Occipital lobe (tissue), 2 donors: ENCODE measurements around the gene GRB7. TPM values are rescaled to one million over a fixed set of nuclear protein-coding genes. Genes with fewer than 3 reads are reported as not detected.
"Not testable (repeated sequence)": the region's sequence is repeated elsewhere in the genome, so short reads cannot be mapped to it uniquely, and the experiment has no call there.

Experiments used
- DNase-seq: peaks from one replicate; lab custom pipeline; 2025; lab: John Stamatoyannopoulos, UW
- total RNA-seq: library from RNA; depleted of rRNA; stranded (reverse); fragments of >200 nt; gene quantifications from one replicate; pipeline ENCODE4 v1.2.3, GENCODE V29; 2014

Gene GRB7
- total RNA-seq, 1 donor from 2014 or later: not detected

- DNase-seq: no peak
These were observed 5.2 kb upstream of the GRB7 start for GRCh38 chr17:39732586-39732985.

DNA sequence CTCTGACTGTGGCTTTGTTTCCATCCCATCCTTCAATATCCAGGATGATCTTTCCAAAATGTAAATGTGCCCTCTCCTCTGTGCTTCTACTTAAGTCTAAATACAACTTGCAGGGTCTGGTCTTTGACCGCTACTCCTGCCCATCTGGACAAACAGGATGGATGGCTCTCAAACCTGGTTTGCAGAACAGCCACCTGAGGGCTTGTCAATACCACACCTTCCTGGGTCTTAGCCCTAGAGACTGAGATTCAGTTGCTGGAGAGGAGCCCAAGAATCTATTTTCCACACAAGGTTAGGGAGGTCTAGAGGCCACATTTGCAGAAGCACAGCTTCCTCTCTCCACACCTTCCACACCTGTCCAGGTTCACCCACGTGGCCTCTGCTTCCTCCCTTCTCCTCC is 1.9 kb upstream of the GRB7 start:
- no peak for DNase-seq

DNA sequence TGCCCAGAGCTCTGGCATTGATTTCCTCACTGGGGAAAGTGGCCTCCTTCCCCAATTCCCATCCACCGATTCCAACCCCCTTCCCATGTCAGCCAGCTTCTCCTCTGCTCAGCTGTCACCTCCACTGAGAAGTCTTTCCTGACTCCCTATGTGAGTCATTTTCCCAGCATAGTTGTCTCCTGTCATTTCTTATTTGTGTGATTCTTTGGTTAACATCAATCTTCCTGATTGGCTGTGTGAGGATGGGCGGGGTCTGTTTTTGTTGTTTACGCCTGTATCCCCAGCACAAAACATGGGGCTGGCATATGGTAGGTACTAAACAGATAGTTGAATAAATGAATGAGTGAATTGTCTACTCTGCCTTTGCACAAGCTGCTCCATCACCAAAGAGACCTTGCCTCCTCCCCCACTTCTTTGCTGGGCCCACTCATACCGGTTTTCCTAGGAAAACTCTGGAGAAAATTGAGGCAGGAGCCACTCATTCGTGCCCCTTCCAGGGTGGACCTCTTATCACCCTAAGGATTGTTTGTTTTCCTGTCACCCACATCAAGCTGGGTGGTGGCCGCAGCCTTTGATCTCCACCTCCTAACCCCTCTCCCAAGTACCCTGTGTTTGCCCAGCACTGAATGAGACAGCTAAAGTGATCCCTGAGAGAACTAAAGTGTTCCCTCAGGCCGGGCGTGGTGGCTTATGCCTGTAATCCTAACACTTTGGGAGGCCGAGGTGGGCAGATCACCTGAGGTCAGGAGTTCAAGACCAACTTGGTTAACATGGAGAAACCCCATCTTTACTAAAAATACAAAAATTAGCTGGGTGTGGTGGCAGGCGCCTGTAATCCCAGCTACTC is 1.2 kb upstream of the GRB7 start:
- DNase-seq: no peak

- DNase-seq: no peak
These were observed 455 bp upstream of the GRB7 start for GRCh38 chr17:39737206-39737759.

GRCh38 chr17:39738568-39738901 is 797 bp downstream of the GRB7 start:
- DNase-seq: no peak

DNA sequence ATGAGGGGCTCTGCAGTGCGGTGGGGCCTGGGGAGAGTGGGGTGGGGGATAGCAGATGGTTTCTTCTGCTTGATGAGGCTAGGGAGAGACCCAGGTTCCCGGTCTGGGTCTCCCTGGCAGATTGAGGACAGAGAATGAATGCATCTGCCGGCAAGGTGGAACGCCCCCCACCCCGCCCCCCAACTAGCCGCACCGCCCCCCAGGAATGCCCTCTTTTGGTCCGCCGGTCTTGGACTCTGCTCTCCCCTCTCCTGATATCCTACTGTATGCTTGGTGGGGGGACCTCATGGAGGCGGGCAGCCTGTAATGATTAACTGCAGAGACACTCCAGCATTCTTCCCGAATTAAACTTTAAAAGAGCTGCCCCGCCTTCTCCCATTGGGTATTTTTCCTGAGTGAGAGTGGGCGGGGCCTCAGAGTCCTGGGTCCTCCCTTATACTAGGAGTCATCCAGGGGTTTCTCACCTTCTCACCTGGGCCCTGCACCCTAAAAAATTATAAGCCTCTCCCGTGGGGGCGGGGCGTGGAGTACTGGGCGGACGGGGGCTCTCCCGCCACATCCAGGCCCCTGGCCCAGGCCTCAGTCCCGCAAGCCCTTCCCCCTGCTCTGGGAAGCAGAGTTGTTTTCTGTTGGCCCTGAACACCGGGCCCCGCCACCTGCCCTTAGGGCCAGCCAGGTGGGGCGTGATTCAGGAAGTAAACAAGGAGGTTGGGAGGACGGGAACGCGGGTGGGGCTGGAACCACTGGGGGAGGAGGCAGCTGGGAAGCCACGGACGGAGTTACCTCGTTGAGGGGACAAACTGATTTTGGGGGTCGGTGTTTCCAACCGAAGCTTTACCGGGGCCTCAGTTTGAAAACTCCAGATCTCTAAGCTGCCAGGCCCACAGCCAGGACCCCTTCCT is 1.5 kb downstream of the GRB7 start:
- DNase-seq: no peak

GRCh38 chr17:39739885-39740356 is 2.2 kb downstream of the GRB7 start:
- DNase-seq: no peak

GRCh38 chr17:39740357-39741111 is 2.8 kb downstream of the GRB7 start:
- DNase-seq: no peak

DNA sequence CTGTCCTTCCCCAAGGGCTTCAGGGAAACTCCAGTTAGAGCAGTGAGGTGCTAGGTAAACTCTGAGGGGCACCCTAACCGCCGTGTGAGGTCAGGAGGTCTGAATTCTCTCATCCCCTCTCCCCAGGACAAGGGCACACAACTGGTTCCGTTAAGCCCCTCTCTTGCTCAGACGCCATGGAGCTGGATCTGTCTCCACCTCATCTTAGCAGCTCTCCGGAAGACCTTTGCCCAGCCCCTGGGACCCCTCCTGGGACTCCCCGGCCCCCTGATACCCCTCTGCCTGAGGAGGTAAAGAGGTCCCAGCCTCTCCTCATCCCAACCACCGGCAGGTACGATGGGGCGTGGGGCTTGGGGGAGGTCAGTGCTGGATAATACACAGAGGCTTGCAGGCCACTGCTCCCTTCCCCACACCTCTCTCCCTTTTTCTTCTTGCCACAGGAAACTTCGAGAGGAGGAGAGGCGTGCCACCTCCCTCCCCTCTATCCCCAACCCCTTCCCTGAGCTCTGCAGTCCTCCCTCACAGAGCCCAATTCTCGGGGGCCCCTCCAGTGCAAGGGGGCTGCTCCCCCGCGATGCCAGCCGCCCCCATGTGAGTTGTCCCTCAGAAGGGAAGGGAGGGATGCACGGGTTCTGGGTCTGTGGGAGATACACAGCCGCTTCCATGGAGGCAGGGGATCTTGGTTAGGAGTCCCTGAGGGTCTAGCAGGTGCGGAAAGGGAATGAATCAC is 4.6 kb downstream of the GRB7 start:
- DNase-seq: no peak

GRCh38 chr17:39742856-39743436 is 5.2 kb downstream of the GRB7 start:
- DNase-seq: no peak

DNA sequence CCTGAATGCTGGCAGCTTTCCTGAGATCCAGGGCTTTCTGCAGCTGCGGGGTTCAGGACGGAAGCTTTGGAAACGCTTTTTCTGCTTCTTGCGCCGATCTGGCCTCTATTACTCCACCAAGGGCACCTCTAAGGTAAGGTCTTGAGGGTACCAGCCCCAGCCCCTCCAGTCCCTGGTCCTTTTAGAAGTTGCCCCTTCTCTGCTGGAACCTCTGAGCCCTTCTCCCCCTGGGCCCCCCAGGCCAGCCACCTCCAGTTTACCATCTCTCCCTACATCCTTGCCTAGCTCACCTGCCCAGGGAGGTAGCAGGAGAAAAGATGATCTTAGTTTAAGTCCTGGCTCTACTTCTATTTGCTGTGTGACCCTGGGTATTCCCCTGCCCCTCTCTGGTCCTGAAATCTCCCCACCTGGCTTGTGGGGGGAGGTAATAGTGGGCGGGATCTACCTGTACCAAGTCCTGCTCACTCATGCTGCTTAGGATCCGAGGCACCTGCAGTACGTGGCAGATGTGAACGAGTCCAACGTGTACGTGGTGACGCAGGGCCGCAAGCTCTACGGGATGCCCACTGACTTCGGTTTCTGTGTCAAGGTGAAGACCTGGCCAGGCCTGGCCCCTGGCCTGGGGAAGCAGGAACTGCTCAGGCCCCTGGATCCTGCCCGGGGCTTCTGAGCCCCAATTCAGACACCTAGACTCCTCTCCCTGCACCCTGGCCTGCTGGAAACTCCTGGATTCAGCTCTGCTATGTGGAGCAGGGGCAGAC is 6.5 kb downstream of the GRB7 start:
- DNase-seq: no peak

GRCh38 chr17:39744836-39745215 is 7.1 kb downstream of the GRB7 start:
- no peak for DNase-seq

DNA sequence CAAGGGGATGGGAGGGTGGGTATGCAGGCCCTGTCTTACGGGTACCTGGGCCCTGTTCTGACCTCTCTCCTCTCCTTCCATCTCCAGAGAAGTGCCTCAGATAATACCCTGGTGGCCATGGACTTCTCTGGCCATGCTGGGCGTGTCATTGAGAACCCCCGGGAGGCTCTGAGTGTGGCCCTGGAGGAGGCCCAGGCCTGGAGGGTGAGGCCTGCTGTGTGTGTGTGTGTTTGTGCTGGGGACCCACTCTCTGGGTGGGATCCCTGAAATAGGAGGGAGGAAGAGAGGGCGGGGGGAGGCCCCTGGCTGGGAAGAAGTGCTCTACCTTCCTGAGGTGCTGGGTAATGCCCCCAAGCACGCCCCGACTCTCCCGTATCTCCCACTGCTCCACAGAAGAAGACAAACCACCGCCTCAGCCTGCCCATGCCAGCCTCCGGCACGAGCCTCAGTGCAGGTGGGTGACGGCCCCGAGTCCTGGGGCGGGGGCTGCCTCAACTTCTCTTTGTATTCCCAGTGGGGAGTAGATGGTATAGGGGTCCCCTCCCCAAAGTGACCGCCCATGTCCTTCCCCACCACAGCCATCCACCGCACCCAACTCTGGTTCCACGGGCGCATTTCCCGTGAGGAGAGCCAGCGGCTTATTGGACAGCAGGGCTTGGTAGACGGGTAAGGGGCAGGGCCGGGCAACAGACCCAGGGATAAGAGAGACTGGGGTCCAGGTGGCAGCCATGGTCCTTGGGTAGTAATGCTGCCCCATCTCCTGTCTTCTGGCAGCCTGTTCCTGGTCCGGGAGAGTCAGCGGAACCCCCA is 7.8 kb downstream of the GRB7 start:
- DNase-seq: no peak

GRCh38 chr17:39746145-39746461 is 8.4 kb downstream of the GRB7 start:
- no peak for DNase-seq

- no peak for DNase-seq
These were observed 10.0 kb downstream of the GRB7 start for GRCh38 chr17:39747745-39748144.

DNA sequence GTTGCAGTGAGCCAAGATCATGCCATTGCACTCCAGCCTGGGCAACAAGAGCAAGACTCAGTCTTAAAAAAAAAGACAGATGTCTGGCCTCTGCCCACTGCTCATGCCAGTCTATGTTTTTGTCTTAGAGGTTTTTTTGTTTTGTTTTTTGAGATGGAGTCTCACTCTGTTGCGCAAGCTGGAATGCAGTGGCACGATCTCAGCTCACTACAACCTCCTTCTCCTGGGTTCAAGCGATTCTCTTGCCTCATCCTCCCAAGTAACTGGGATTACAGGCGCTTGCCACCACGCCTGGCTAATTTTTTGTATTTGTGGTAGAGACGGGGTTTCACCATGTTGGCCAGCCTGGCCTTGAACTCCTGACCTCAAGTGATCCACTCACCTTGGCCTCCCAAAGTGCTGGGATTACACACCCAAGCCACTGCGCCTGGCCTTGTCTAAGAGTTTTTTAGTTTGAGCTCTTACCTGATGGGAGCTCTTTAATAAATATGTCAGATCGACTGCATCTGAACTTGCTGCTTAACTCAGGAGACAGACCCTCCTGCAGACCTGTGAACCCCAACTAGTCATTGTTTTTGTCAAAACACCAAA is 10.8 kb downstream of the GRB7 start:
- DNase-seq: not testable (repeated sequence)

- no peak for DNase-seq
These were observed 12.6 kb downstream of the GRB7 start for GRCh38 chr17:39750131-39751015.
